ENCODE measurements around the gene CLTC. TPM values are rescaled to one million over a fixed set of nuclear protein-coding genes. Genes with fewer than 3 reads are reported as not detected.

CLTC gene
- total and polyA plus RNA-seq, 2 of the 8 experiments (the other 6 are each of a cell fraction or from before 2014, with no cell fraction given), result 175 to 283 TPM

DNA sequence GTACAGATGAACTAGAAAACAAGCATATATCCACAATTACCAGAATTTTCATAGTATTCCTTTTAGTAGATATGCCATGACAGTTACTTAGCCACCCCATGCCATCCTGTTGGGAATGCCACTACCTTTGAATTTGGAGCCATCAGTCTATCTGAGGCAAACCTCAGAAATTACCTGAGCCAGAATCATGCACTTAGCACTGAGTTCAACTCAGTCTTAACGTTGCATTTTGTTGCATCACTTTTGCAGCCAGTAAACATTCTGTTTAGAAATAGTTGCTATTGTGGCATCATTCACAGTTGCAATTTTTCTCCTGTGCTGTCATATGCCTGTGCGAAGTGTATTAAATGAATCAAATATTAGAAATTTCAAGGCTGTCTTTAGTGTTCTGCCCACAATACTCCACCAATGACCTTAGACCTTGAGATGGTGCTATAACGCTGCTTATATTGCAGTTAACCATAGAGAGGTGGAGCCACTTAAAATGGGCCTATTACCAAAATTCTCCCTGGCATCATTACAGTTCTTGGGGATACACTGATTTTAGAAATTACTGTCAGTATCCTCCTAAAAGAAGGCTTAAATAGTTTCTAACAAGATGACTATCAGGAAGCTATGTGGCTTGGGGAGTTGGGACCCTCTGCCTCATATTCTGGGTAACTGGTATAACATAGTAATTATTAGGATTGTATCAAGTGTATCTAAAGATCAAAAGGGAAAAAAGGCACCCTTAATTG, 76.4 kb downstream of the CLTC start:
- ChIA-PET POLR2A (ENCODE audit: partially characterized antibody) (interaction anchor here (0.8 to 1.9 kb wide), 5 partner anchors 8 to 26 kb away, joined by 3 to 10 read pairs (median 5); partner anchors contain the start of genes PTRH2 and VMP1), CTCF (ENCODE audit: partially characterized antibody) (no interaction called here)
- H3K79me1 ChIP-seq (ENCODE audit: low read depth, low read length), result peaks cover 6% of the 10 kb centered on the region; the same call in 1 of the 2 replicates
- no peak overlapping the region for H2BK120ac ChIP-seq (replicated peaks; ENCODE audit: low read depth, low read length)
- H3K79me2 ChIP-seq (ENCODE audit: control insufficient read depth in 1 of 2, insufficient read depth in 2 of 2, low read length in 2 of 2), result peaks cover 15 to 68% of the 10 kb centered on the region in 2 experiments
- no peak overlapping the region for H3K4me2 ChIP-seq (ENCODE audit: insufficient read depth in 1 of 2, low read depth in 2 of 2, low read length in 2 of 2)
- no peak overlapping the region for H3K4me3 ChIP-seq (ENCODE audit: extremely low read depth in 1 of 4, insufficient read depth in 2 of 4, low read depth in 3 of 4, low read length in 4 of 4)
- peaks cover 19 to 33% of the 10 kb centered on the region in 2 experiments for H4K20me1 ChIP-seq (replicated peaks in 1 of 2; ENCODE audit: control insufficient read depth in 1 of 2, insufficient read depth in 2 of 2, low read length in 2 of 2)
- no peak overlapping the region for H3K14ac ChIP-seq (ENCODE audit: insufficient read length)
- 89% methylated on average over 3 of the region's 3 CpGs; no CpG with 5 or more reads in 1 of the 2 experiments for WGBS, 2 experiments (ENCODE audit: extremely low coverage in 1 of 2, insufficient coverage in 1 of 2, insufficient read length in 1 of 2, insufficient replicate concordance in 2 of 2, low coverage in 1 of 2, low lambda C conversion rate in 2 of 2, missing lambda C conversion rate in 1 of 2)
- H2BK5ac ChIP-seq (ENCODE audit: low read depth, low read length), result no peak overlapping the region
- H2AK5ac ChIP-seq (ENCODE audit: low read depth, low read length), result no peak overlapping the region
- peaks cover 0 to 3% (median 0%) of the 10 kb centered on the region in 4 experiments; a peak in 2 of 7 replicates for H3K4me1 ChIP-seq (replicated peaks in 1 of 4; ENCODE audit: control insufficient read depth in 3 of 4, insufficient read depth in 4 of 4, low read length in 3 of 4)
- TF ChIP-seq TEAD4 (IDR thresholded peaks at IDR 0.05; ENCODE audit: low read depth, low read length) (no peak), POLR2A (IDR thresholded peaks at IDR 0.05; ENCODE audit: control extremely low read depth in 1 of 2, low read depth in 2 of 2, low read length in 2 of 2) (peak in 1 of 2 experiments; percentile 5), FOSL1 (IDR thresholded peaks at IDR 0.05; ENCODE audit: insufficient read depth, low read depth, low read length) (no peak), RFX5 (IDR thresholded peaks at IDR 0.05; ENCODE audit: borderline replicate concordance, low read depth, low read length) (no peak)
- TF ChIP-seq, protein P1, sequence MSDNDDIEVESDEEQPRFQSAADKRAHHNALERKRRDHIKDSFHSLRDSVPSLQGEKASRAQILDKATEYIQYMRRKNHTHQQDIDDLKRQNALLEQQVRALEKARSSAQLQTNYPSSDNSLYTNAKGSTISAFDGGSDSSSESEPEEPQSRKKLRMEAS (IDR thresholded peaks at IDR 0.05), result no peak
- TF ChIP-seq, protein P2, sequence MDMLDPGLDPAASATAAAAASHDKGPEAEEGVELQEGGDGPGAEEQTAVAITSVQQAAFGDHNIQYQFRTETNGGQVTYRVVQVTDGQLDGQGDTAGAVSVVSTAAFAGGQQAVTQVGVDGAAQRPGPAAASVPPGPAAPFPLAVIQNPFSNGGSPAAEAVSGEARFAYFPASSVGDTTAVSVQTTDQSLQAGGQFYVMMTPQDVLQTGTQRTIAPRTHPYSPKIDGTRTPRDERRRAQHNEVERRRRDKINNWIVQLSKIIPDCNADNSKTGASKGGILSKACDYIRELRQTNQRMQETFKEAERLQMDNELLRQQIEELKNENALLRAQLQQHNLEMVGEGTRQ (IDR thresholded peaks at IDR 0.05; ENCODE audit: low read length), result no peak
- H2AFZ ChIP-seq (ENCODE audit: low read length), result no peak overlapping the region
- no peak overlapping the region for H2BK15ac ChIP-seq (ENCODE audit: low read length)
- DNase-seq (ENCODE audit: low read depth in 1 of 2, low spot score in 2 of 2), result no peak
- no peak overlapping the region for H4K5ac ChIP-seq (ENCODE audit: insufficient read length, low read depth, low read length)
- H3K23me2 ChIP-seq (ENCODE audit: low read depth, low read length), result no peaks in the 10 kb centered on the region
- no peak overlapping the region for H3K4ac ChIP-seq (replicated peaks; ENCODE audit: insufficient read length, low read depth, low read length)
- H4K91ac ChIP-seq (replicated peaks; ENCODE audit: insufficient read length, low read length), result no peak overlapping the region
- H2BK20ac ChIP-seq (ENCODE audit: low read length), result no peak overlapping the region
- H3K27me3 ChIP-seq (replicated peaks in 1 of 4; ENCODE audit: control insufficient read depth in 3 of 4, extremely low read depth in 1 of 4, insufficient read depth in 3 of 4, low read length in 3 of 4), result no peaks in the 10 kb centered on the region
- H3K27ac ChIP-seq (ENCODE audit: low read depth, low read length), result no peak overlapping the region
- H4K8ac ChIP-seq (ENCODE audit: extremely low read depth, insufficient read depth, low read length), result no peak overlapping the region
- no peak for FAIRE-seq
- H3K18ac ChIP-seq (ENCODE audit: extremely low read depth, low read length), result no peak overlapping the region
- H3K36me3 ChIP-seq (ENCODE audit: control insufficient read depth in 2 of 4, insufficient read depth in 4 of 4, low read length in 3 of 4), result peaks cover 16 to 84% (median 56%) of the 10 kb centered on the region in 4 experiments
- no peak overlapping the region for H2BK12ac ChIP-seq (ENCODE audit: low read depth, low read length)
- no peak overlapping the region for H3K23ac ChIP-seq (ENCODE audit: insufficient read length)
- no peak overlapping the region for H3K56ac ChIP-seq (replicated peaks; ENCODE audit: insufficient read length, low read depth, low read length)
- no peak overlapping the region for H3K9ac ChIP-seq (replicated peaks in 1 of 4; ENCODE audit: extremely low read depth in 1 of 4, low read depth in 3 of 4, low read length in 3 of 4)
- H3K9me3 ChIP-seq (ENCODE audit: insufficient read depth in 2 of 2, low read depth in 1 of 2, low read length in 1 of 2), result no peaks in the 10 kb centered on the region

Data from H1 (cell line).